ENCODE data around the gene ARSJ.
A peak's percentile ranks its signal among the peaks of the same experiment; 100 is the strongest.

The ARSJ gene

DNA sequence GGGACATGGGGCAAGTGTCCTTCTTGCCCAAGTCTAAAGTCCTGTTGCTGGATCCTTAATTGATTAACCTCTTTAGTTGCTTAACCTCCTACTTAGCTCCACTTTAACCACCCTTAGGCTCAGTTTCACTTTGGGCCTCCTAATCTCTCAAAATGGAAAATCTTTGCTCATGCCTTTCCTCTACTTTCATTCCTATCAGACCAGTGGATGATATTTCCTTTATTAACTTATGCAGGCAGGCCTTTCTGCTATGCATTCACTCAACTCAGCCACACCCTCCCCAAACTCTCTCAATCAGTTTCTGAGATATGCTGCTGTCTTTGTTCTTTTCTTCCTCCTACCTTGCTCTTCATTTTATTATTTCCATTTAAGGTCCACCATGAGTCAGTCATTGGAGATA is 14.4 kb upstream of the ARSJ start:
- ChIA-PET POLR2A (no interaction called here), CTCF (no interaction called here)
- DNase-seq (ENCODE audit: low read depth, low spot score), result no peak
- H3K4me3 ChIP-seq (ENCODE audit: low read depth, low read length), result no peak overlapping the region
- no peak for TF ChIP-seq CTCF (IDR thresholded peaks at IDR 0.05; ENCODE audit: insufficient read depth, low read length, missing control alignments)

DNA sequence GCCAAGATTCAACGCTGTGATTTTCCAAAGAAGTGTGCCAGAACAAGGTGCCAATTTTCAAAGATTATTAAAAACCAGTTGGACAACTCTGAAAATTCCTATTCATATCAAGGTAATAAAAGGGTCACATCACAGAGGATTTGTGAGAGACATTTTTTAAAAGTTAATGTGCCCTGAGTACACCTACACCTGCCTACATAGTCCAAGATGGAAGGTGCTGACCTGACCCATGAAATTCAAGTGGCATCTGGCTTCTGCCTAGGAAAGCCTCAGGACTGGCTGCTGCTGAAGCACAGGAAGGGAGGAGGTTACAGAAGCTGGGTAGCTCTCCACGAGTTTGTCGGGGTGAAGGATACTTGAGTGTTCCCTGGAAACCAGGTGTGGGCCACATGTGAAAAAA is 11.4 kb upstream of the ARSJ start:
- no peak overlapping the region for H3K4me3 ChIP-seq (ENCODE audit: low read depth, low read length)
- no peak for DNase-seq (ENCODE audit: low read depth, low spot score)
- ChIA-PET POLR2A (no interaction called here), CTCF (no interaction called here)
- TF ChIP-seq CTCF (IDR thresholded peaks at IDR 0.05; ENCODE audit: insufficient read depth, low read length, missing control alignments), result no peak

- ChIA-PET POLR2A (interaction anchor here (0.6 kb wide), 1 partner anchor 27 kb away, joined by 3 read pairs; no protein-coding TSS in a partner anchor), CTCF (no interaction called here)
- no peak for DNase-seq (ENCODE audit: low read depth, low spot score)
- H3K4me3 ChIP-seq (ENCODE audit: low read depth, low read length), result no peak overlapping the region
- TF ChIP-seq CTCF (IDR thresholded peaks at IDR 0.05; ENCODE audit: insufficient read depth, low read length, missing control alignments), result no peak
These were observed 8.0 kb upstream of the ARSJ start for GRCh38 chr4:113987382-113987941.

GRCh38 chr4:113982181-113982580 is 2.7 kb upstream of the ARSJ start:
- H3K4me3 ChIP-seq (ENCODE audit: low read depth, low read length), result no peak overlapping the region
- ChIA-PET POLR2A (no interaction called here), CTCF (interaction anchor here (0.8 to 2.1 kb wide), 4 partner anchors 11 to 396 kb away, joined by 3 to 6 read pairs (median 4); no protein-coding TSS in a partner anchor)
- no peak for TF ChIP-seq CTCF (IDR thresholded peaks at IDR 0.05; ENCODE audit: insufficient read depth, low read length, missing control alignments)
- DNase-seq (ENCODE audit: low read depth, low spot score), result no peak

DNA sequence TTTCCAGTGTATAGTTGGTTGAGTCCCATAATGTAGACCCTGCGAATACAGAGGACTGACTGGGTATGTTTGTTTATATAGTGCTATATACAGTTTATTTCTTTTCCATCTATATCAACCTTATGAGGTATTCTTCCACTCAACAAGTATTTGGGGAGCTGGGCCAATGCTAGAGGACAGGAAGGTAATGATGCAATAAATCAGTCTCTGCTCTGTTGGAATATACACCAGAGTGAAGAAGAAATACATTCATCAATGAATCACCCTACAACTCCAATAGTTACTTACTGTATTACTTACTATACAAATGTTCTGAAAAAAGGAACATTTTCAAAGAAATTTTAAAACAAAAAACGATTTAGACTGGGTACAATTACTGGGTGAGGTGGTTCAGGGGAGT is 2.1 kb upstream of the ARSJ start:
- TF ChIP-seq CTCF (IDR thresholded peaks at IDR 0.05; ENCODE audit: insufficient read depth, low read length, missing control alignments), result no peak
- H3K4me3 ChIP-seq (ENCODE audit: low read depth, low read length), result no peak overlapping the region
- no peak for DNase-seq (ENCODE audit: low read depth, low spot score)
- POLR2A ChIA-PET, result interaction anchor here (0.6 kb wide), 1 partner anchor 37 kb away, joined by 3 read pairs; no protein-coding TSS in a partner anchor
- CTCF ChIA-PET, result interaction anchor here (0.8 to 2.1 kb wide), 4 partner anchors 10 to 397 kb away, joined by 3 to 6 read pairs (median 4); no protein-coding TSS in a partner anchor

GRCh38 chr4:113979905-113980615 is 613 bp upstream of the ARSJ start:
- ChIA-PET CTCF (interaction anchor here (0.8 to 2.1 kb wide), 4 partner anchors 9 to 398 kb away, joined by 3 to 9 read pairs (median 4); no protein-coding TSS in a partner anchor), POLR2A (interaction anchor here (0.5 to 1.7 kb wide), 11 partner anchors 21 to 613 kb away, joined by 3 to 11 read pairs (median 3); no protein-coding TSS in a partner anchor)
- TF ChIP-seq CTCF (IDR thresholded peaks at IDR 0.05; ENCODE audit: insufficient read depth, low read length, missing control alignments), result no peak
- no peak for DNase-seq (ENCODE audit: low read depth, low spot score)
- H3K4me3 ChIP-seq (ENCODE audit: low read depth, low read length), result peak overlapping the region; percentile 83

Data from AG04449 (cell line).